Activated CD4-positive, alpha-beta T cell treated with anti-CD3 and anti-CD28 coated beads, Interleukin-2, amount 50 U/mL, for 16 hours (primary cell): ENCODE data around the gene IGLL1.

ENCODE experiments used
- DNase-seq: peaks from one replicate; pipeline ENCODE4 v3.0.0-alpha.2; 2020

Gene IGLL1

GRCh38 chr22:23526596-23527316 is 53.3 kb downstream of the IGLL1 start:
- DNase-seq = no peak

GRCh38 chr22:23525510-23525909 is 54.6 kb downstream of the IGLL1 start:
- no peak for DNase-seq

- no peak for DNase-seq
Observed at GRCh38 chr22:23524226-23524625, 55.9 kb downstream of the IGLL1 start.

GRCh38 chr22:23523713-23524112 is 56.4 kb downstream of the IGLL1 start:
- no peak for DNase-seq
